HuH-7 (cell line): Measurements from ENCODE around the gene SLC22A23.

Source experiments
- DNase-seq: peaks from one replicate; pipeline ENCODE4 v3.0.0; 2011; ENCODE audit warnings: low spot score

The SLC22A23 gene

GRCh38 chr6:3421791-3422434, 34.9 kb downstream of the SLC22A23 start:
- DNase-seq = no peak

- DNase-seq = no peak
Measured at GRCh38 chr6:3421143-3421542, 35.7 kb downstream of the SLC22A23 start.

- DNase-seq = no peak
Measured at GRCh38 chr6:3419624-3420272, 37.1 kb downstream of the SLC22A23 start.

DNA sequence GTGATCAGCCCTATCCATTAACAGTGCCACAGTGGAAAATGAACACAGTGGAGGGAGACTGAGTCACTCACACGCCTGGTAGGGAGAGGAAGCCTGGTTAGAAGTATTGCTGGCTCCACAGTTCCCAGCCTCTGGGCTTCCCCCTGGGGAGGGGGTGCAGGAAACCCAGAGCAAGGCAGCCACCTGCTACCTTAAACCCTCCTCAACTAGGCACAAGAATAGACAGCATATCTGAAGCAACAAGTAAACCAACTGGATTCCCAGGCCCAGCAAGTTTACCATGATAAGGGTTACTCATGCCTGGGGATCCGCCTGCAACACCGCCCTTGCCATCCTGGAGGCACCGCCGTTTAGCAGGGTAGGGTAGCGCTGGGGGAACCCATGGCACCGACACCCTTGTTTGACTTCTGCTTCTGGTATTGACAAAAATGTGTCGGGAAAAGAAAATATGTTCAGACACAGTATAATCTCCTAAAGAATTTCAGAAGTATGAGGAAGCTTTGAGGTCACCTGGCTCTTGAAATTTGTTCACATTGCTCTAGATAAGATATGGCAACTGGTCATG, 38.3 kb downstream of the SLC22A23 start:
- no peak for DNase-seq

DNA sequence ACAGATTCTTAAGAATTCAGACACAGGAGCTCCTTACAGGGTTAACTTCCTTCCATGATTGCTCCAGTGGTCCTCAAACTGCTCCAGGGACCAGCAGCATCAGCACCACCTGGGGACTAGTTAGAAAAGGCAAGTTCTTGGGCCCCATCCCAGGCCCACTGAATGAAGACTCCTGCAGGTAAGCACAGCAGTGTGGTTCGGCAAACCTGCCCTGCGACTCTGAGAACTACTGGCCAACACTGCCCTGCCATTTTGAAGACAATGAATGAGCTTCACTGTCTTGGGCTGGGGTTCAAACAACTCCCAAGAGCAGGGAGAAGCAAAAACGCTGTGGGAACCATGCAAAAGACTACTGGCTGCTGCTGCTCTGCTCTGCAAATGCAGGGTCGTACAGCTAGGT, 39.4 kb downstream of the SLC22A23 start:
- DNase-seq = no peak

GRCh38 chr6:3415490-3415889, 41.4 kb downstream of the SLC22A23 start:
- no peak for DNase-seq

DNA sequence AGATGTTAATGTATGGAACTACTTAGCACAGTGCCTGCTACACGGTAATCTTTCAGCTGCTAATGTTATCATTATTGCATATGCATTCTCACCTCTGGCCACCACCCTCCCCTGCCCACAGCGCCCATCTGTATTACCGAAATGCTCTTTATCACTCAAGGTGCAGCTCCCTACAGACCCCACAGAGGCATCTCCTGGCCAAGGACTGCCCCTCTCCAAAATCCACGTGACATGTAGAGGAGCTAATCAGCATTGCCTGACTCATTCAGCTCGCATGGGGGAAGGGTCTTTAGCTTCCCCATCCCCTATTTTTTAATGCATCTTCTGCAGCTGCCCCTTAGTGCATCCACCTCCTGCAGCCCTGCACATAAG, 41.8 kb downstream of the SLC22A23 start:
- no peak for DNase-seq

GRCh38 chr6:3414327-3415081, 42.3 kb downstream of the SLC22A23 start:
- DNase-seq = peak; percentile 56

GRCh38 chr6:3413592-3413991, 43.3 kb downstream of the SLC22A23 start:
- no peak for DNase-seq

- no peak for DNase-seq
Measured at GRCh38 chr6:3412779-3413500, 43.9 kb downstream of the SLC22A23 start.

DNA sequence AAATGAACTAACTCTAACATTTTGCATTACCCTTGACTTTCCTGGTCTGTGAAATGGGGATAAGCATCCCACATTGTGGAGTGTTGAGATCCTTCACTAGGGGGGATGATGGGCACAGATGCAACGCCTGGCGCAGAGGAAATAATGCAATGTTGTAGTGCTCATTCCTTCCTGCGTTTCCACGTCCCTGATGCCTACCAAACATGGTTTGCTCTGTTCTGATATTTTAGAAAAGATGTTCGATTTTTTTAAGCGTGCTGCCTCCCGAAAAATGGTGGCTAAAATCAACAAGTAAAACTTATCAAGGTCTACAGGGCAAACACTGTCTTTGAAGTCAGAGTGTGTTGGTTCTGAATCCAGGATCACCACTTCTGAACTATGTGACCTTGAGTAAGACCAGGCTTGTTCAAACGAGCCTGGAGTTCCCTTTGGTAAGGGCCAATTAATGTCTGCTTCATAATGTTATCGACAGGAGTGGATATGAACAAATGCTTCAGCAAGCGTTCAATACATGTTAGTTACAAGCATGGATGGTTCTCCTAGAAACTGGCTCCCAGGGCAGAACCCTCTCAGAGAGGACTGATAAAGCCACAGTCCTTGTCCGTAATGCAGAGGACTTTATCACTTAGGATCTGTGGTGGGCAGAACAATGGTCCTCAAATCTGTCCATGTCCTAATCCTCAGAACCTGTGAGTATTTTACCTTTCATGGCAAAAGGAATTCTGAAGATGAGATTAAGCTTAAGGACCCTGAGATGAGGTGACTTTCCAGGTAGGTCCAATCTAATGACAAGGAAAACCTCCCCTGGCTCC, 44.7 kb downstream of the SLC22A23 start:
- no peak for DNase-seq

DNA sequence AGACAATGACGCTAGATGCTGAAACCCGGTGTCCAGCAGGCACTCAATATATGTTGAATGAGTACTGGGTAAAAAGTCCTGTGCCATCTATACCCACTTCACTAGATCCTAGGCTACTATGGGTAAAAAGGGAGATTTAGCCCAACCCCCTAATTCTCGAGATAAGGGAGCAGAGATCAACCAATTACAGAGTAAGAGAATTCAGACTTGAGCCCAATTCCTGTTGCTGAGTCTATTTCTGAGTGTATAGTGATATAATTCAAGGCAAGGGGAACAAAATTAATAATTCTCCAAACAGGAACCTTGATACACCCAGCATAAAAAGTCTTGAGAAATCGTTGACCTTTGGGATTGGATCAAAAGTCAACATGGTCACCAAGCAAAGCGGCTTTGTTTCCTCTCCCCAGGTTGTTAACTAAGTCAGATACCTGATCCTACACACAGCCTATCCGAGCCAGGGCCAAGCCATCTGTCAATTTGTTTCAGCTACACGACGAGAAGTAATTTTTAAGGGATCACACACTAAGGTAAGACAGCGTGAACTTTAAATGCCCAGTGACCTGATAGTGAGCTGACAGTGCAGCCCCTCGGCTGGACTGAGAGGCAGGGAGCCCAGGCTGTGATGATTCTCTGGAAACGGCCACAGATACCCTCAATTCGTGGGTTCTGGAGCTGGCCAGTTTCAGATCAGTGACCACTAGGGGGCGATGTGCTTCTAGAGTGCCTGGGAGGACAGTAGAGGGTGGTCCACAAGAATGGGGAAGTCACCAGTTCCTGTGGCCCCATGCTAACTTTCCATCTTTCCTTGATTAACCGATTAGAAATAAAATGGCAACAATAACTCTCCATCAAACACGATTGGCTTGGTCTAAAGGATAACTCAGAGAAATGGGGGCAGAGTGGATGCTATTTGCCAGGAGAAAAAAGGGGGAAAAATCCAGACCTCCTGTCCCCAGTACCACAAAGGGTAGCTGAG, 46.2 kb downstream of the SLC22A23 start:
- DNase-seq = no peak

- DNase-seq = peak; percentile 40
Measured at GRCh38 chr6:3409699-3410384, 47.0 kb downstream of the SLC22A23 start.

GRCh38 chr6:3408665-3409064, 48.2 kb downstream of the SLC22A23 start:
- no peak for DNase-seq

DNA sequence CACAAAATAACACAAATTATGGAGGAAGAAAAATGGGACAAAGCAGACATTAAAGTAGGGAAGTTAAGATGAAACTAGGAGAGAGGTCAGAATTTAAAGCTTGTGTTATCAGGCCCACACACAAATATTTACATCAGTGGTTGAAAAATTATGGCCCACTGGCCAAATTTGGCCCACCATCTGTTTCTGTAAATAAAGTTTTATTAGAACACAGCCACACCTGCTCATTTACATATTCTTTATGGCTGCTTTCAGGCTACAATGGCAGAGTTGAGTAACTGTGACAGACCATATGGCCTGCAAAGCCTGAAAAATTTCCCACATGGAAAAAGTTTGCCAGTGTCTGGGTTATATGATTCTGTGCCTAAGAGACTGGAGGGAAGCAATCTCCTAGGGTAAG, 49.0 kb downstream of the SLC22A23 start:
- DNase-seq = no peak

- no peak for DNase-seq
Measured at GRCh38 chr6:3406891-3407809, 49.7 kb downstream of the SLC22A23 start.

DNA sequence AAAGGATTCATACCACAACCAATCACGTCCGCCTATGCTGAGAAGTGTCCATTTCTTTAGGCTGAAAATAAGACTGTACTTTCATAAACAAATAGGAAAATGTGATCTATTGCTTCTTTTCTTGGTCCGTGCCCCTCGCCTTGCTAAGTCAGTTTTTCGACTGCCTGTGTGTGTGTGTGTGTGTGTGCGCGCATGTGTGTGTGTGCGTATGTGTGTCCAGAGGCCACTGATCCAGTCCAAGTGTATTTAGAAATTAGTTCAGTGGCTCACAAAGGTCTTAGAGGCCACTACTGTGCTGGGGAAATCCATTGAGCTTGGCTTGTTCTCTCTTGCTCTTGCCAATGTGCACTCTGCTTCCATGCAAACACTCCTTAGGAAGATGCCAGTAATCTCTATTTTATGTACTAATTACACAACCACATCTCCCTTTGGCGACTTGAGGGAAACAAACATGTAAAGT, 50.5 kb downstream of the SLC22A23 start:
- DNase-seq = no peak

- DNase-seq = no peak
Measured at GRCh38 chr6:3405679-3406078, 51.2 kb downstream of the SLC22A23 start.

- no peak for DNase-seq
Measured at GRCh38 chr6:3405182-3405518, 51.7 kb downstream of the SLC22A23 start.
